Mesothelial cell of epicardium (in vitro differentiated cells): ENCODE results near the gene NAT14. TPM values are rescaled to one million over a fixed set of nuclear protein-coding genes. Genes with fewer than 3 reads are reported as not detected.

Source experiments
- DNase-seq, 2 experiments: peaks; one replicate each; pipeline ENCODE4 v3.0.0; 2021; ENCODE audit warnings: low spot score in 2 of 2; ENCODE audit not compliant: unreplicated experiment in 2 of 2
- H3K27ac Mint-ChIP-seq: 2 replicates; pipeline ENCODE4 v1.8.0; 2021; ENCODE audit warnings: mixed read lengths
- H3K27me3 Mint-ChIP-seq: 2 replicates; pipeline ENCODE4 v1.8.0; 2021; ENCODE audit warnings: low read depth, mixed read lengths
- H3K36me3 Mint-ChIP-seq: 2 replicates; pipeline ENCODE4 v1.8.0; 2021; ENCODE audit warnings: mixed read lengths
- H3K4me1 Mint-ChIP-seq: 2 replicates; pipeline ENCODE4 v1.8.0; 2021; ENCODE audit warnings: mixed read lengths
- H3K4me3 Mint-ChIP-seq: 2 replicates; pipeline ENCODE4 v1.8.0; 2021; ENCODE audit warnings: mild to moderate bottlenecking, moderate library complexity, mixed read lengths
- H3K9me3 Mint-ChIP-seq: 2 replicates; pipeline ENCODE4 v1.8.0; 2021; ENCODE audit warnings: mixed read lengths
- total RNA-seq: library from RNA; stranded (reverse); gene quantifications from 3 replicates; pipeline ENCODE4 v1.2.1, GENCODE V29; 2021
- TF ChIP-seq, protein P1 (sequence below): fragments of 200-600 bp; sonication (generic); IDR thresholded peaks from one replicate; pipeline ENCODE4 v1.5.0; 2021; ENCODE audit warnings: antibody characterized with exemption; ENCODE audit not compliant: unreplicated experiment

NAT14 gene
- total RNA-seq, 1 donor from 2014 or later, result 54.4 TPM

DNA sequence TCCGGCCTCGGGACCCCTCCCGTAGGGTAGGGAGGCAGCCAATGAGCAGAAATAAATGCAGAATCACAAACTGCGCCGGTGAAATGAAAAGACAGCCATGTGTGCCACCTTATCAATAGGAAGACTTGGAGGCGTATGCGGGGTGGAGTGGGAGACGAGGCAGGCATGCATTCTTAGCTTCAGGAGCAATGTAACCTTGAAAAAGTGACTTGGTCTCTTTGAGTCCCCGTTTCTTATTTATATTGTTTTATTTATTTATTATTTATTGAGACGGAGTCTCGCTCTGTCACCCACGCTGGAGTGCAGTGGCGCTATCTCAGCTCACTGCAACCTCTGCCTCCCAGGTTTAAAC is 19.2 kb downstream of the NAT14 start:
- DNase-seq, result no peak
- Mint-ChIP-seq H3K4me1 (peaks cover under 1% of the 10 kb centered on the region), H3K9me3 (no peaks in the 10 kb centered on the region), H3K4me3 (peak overlapping the region; percentile 51), H3K27ac (no peak overlapping the region), H3K27me3 (peaks cover 24% of the 10 kb centered on the region), H3K36me3 (no peaks in the 10 kb centered on the region)
- TF ChIP-seq, protein P1, sequence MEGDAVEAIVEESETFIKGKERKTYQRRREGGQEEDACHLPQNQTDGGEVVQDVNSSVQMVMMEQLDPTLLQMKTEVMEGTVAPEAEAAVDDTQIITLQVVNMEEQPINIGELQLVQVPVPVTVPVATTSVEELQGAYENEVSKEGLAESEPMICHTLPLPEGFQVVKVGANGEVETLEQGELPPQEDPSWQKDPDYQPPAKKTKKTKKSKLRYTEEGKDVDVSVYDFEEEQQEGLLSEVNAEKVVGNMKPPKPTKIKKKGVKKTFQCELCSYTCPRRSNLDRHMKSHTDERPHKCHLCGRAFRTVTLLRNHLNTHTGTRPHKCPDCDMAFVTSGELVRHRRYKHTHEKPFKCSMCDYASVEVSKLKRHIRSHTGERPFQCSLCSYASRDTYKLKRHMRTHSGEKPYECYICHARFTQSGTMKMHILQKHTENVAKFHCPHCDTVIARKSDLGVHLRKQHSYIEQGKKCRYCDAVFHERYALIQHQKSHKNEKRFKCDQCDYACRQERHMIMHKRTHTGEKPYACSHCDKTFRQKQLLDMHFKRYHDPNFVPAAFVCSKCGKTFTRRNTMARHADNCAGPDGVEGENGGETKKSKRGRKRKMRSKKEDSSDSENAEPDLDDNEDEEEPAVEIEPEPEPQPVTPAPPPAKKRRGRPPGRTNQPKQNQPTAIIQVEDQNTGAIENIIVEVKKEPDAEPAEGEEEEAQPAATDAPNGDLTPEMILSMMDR, result peak; percentile 62

DNA sequence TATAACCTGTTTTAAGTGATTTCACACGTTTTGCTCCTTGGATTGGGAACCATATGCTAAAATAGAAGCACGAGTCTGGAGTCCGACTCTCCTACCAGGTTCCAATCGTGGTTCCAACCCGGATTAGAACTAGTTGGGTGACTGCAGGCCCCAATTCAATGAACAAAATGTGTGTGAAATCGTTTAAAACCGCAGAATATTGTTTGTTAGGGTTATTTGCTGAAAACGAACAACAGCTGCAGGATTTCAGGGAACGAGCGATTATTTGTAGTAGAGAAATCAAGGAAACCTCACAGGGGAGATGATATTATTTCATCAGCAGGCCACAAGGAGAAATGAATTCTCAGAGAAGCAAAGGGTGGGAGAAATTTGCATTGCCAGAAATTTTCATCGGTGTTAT is 20.0 kb downstream of the NAT14 start:
- no peak overlapping the region for H3K27ac Mint-ChIP-seq
- H3K9me3 Mint-ChIP-seq, result no peaks in the 10 kb centered on the region
- no peaks in the 10 kb centered on the region for H3K36me3 Mint-ChIP-seq
- no peak overlapping the region for H3K4me3 Mint-ChIP-seq
- peaks cover 25% of the 10 kb centered on the region for H3K27me3 Mint-ChIP-seq
- H3K4me1 Mint-ChIP-seq, result no peaks in the 10 kb centered on the region
- no peak for DNase-seq
- TF ChIP-seq, protein P1, result no peak

DNA sequence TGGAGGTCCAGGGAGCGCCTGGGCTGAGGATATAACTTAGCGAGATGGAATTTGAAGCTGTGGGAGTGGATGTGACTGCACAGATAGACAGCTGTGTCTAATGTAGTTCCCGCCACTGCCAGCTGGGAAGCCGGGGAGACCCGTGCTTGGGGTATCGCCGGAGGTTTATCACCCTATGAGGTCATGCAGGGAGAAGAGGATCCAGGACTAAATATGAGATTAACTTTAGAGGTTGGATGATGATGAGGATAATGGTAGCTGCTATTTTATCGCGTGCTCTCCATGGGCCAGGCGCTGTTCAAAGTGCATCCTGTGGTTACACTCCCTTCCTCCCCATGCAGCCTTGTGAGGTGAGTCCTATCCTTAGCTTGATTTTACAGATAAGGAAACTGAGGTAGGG is 23.1 kb downstream of the NAT14 start:
- no peak for DNase-seq
- Mint-ChIP-seq H3K36me3 (no peaks in the 10 kb centered on the region), H3K27me3 (peaks cover 28% of the 10 kb centered on the region), H3K9me3 (no peaks in the 10 kb centered on the region), H3K4me3 (no peak overlapping the region), H3K27ac (no peak overlapping the region), H3K4me1 (no peaks in the 10 kb centered on the region)
- TF ChIP-seq, protein P1, result no peak

DNA sequence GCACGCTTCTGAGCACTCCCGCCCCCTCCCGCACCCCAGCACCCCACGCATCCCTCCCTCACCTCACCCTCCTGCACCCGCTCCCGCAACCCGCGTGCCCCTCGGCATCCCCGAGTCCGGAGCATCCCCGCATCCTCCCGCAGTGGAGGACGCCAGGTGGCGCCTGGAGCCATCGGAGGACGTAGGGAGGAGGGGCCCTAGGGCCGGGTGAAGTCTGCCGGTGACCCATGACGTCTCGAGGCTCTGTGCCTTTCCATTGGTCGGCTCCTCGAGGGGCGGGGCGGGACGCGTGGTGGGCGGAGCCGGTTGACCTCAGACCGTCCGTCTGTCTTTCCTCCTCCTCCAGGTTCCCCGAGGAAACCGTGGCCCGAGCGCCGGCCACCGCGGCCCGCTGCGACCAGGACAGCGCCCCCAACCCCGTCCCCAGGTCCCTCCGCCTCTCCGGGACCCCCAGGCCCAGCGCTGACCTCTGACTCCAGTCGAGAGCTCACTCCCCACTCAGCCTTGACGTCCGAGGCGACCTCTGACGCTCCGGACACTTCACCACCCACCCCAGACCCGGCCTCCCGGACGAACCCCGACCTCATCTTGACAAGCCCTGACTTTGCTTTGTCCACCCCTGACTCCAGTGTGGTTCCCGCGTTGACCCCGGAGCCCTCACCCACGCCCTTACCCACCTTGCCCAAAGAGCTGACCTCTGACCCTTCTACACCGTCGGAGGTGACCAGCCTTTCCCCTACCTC is 32.1 kb downstream of the NAT14 start:
- peak overlapping the region; percentile 74 for H3K4me3 Mint-ChIP-seq
- DNase-seq, result peak; percentile 88 to 94
- peak overlapping the region; percentile 83 for H3K27ac Mint-ChIP-seq
- no peaks in the 10 kb centered on the region for H3K9me3 Mint-ChIP-seq
- H3K36me3 Mint-ChIP-seq, result no peaks in the 10 kb centered on the region
- peaks cover 2% of the 10 kb centered on the region for H3K4me1 Mint-ChIP-seq
- TF ChIP-seq, protein P1, result peak; percentile 71
- peaks cover 7% of the 10 kb centered on the region for H3K27me3 Mint-ChIP-seq

DNA sequence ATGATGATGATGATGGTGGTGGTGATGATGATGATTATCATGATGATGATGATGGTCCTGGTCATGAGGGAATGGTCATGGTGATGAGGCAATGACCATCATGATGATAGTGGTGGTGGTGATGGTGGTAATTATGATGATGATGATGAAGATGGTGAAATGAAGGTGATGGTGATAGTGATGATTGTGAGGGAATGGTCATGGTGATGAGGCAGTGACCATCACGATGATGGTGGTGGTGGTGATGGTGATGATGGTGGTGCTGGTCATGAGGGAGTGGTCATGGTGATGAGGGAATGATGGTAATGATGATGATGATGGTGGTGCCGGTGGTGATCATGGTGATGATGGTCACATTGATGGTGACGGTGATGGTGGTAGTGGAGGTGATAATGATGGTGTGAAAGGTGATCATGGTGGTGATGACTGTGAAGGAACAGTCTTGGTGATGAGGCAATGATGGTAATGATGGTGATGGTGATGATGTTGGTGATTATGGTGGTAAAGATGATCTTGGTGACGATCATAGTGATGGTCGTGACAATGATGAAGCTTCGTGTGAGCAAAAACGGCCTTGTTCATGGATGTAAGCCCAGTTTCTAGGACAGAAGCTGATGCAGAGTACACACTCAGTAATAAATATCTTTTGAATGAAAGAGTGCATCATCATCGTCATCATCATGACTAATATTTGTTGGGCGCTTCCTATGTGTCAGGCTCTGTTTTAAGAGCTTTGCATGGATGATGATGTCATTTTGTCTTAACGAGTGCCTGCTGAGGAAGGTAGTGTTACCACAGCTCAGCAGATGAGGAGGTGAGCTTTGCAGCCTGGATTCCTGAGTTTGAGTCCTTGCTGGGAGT is 34.7 kb downstream of the NAT14 start:
- H3K27ac Mint-ChIP-seq, result no peak overlapping the region
- no peaks in the 10 kb centered on the region for H3K36me3 Mint-ChIP-seq
- peaks cover 5% of the 10 kb centered on the region for H3K27me3 Mint-ChIP-seq
- TF ChIP-seq, protein P1, result no peak
- no peaks in the 10 kb centered on the region for H3K9me3 Mint-ChIP-seq
- no peak for DNase-seq
- no peak overlapping the region for H3K4me3 Mint-ChIP-seq
- H3K4me1 Mint-ChIP-seq, result peaks cover 2% of the 10 kb centered on the region
